GM23338 (cell line): Measurements from ENCODE around the gene ARHGEF2. TPM values are rescaled to one million over a fixed set of nuclear protein-coding genes. Genes with fewer than 3 reads are reported as not detected.

ENCODE experiments used
- ATAC-seq: fragments of 200-7000 bp; cut with Tn5 transposase; 3 replicates; pipeline ENCODE4 v1.9.1; 2020
- DNase-seq: peaks from one replicate; pipeline ENCODE4 v3.0.0-alpha.2; 2015; ENCODE audit warnings: low spot score
- H2AFZ ChIP-seq: fragments of 200-600 bp; sonication (generic); 2 replicates; pipeline ENCODE4 v1.8.0; 2016; ENCODE audit warnings: antibody characterized with exemption, mild to moderate bottlenecking, moderate library complexity
- H3F3A ChIP-seq: fragments of 200-600 bp; sonication (generic); replicated peaks from 2 replicates; pipeline ENCODE4 v1.8.0; 2017; ENCODE audit warnings: antibody characterized with exemption, mixed run types, low read depth
- H3K27ac ChIP-seq: fragments of 200-600 bp; sonication (generic); 2 replicates; pipeline ENCODE4 v1.6.1; 2016; ENCODE audit warnings: low read depth
- H3K27me3 ChIP-seq: fragments of 200-600 bp; sonication (generic); 2 replicates; pipeline ENCODE4 v1.8.0; 2016; ENCODE audit warnings: mild to moderate bottlenecking, mixed run types, moderate library complexity; ENCODE audit not compliant: insufficient read depth
- H3K36me3 ChIP-seq: fragments of 200-600 bp; sonication (generic); 2 replicates; pipeline ENCODE4 v1.8.0; 2016; ENCODE audit warnings: mild to moderate bottlenecking; ENCODE audit not compliant: insufficient read depth
- H3K4me1 ChIP-seq: fragments of 200-600 bp; sonication (generic); 2 replicates; pipeline ENCODE4 v1.8.0; 2016; ENCODE audit warnings: mild to moderate bottlenecking, moderate library complexity; ENCODE audit not compliant: insufficient read depth
- H3K4me2 ChIP-seq: fragments of 200-600 bp; sonication (generic); 2 replicates; pipeline ENCODE4 v1.7.1; 2017; ENCODE audit warnings: mixed run types
- H3K4me3 ChIP-seq: fragments of 200-600 bp; sonication (generic); 2 replicates; pipeline ENCODE4 v1.6.1; 2016; ENCODE audit warnings: mixed run types
- H3K79me2 ChIP-seq: fragments of 200-600 bp; sonication (generic); replicated peaks from 2 replicates; pipeline ENCODE4 v1.8.0; 2017; ENCODE audit warnings: mild to moderate bottlenecking; ENCODE audit not compliant: insufficient read depth
- H3K9me2 ChIP-seq: fragments of 200-600 bp; sonication (generic); 2 replicates; pipeline ENCODE4 v1.8.0; 2017; ENCODE audit not compliant: insufficient read depth
- H4K20me1 ChIP-seq: fragments of 200-600 bp; sonication (generic); replicated peaks from 2 replicates; pipeline ENCODE4 v1.8.0; 2017; ENCODE audit warnings: mild to moderate bottlenecking; ENCODE audit not compliant: insufficient read depth
- H3K27ac Mint-ChIP-seq: 2 replicates; pipeline ENCODE4 v1.8.0; 2020; ENCODE audit warnings: inconsistent platforms, mild to moderate bottlenecking, moderate library complexity, mixed read lengths
- H3K27me3 Mint-ChIP-seq: 3 replicates; pipeline ENCODE4 v1.8.0; 2022; ENCODE audit warnings: low read depth, mild to moderate bottlenecking, moderate library complexity, mixed read lengths, inconsistent platforms; ENCODE audit not compliant: insufficient read depth, poor library complexity
- H3K36me3 Mint-ChIP-seq: 3 replicates; pipeline ENCODE4 v1.8.0; 2021; ENCODE audit warnings: low read depth, mild to moderate bottlenecking, inconsistent platforms, moderate library complexity, mixed read lengths
- H3K4me1 Mint-ChIP-seq: 3 replicates; pipeline ENCODE4 v1.8.0; 2020; ENCODE audit warnings: mild to moderate bottlenecking, inconsistent platforms, mixed read lengths
- H3K4me3 Mint-ChIP-seq: 3 replicates; pipeline ENCODE4 v1.8.0; 2021; ENCODE audit warnings: moderate library complexity, mild to moderate bottlenecking, inconsistent platforms, mixed read lengths
- H3K9me3 Mint-ChIP-seq: 3 replicates; pipeline ENCODE4 v1.8.0; 2020; ENCODE audit warnings: moderate library complexity, mild to moderate bottlenecking, inconsistent platforms, mixed read lengths
- CREB1 ChIP-seq: fragments of 250-450 bp; sonication (Bioruptor Pico); IDR thresholded peaks from 2 replicates; pipeline ENCODE4 v1.5.0; 2020; ENCODE audit warnings: low read depth, mild to moderate bottlenecking, moderate library complexity
- ETS1 ChIP-seq: IDR thresholded peaks from 2 replicates; pipeline ENCODE4 v1.6.1; 2016; ENCODE audit warnings: antibody characterized with exemption
- EZH2 ChIP-seq: fragments of 200-600 bp; sonication (generic); IDR thresholded peaks from one replicate; pipeline ENCODE4 v1.8.0; 2017; ENCODE audit warnings: antibody characterized with exemption, mild to moderate bottlenecking, low read depth; ENCODE audit not compliant: unreplicated experiment
- JUNB ChIP-seq: IDR thresholded peaks from one replicate; pipeline ENCODE4 v1.6.1; 2016; ENCODE audit warnings: antibody characterized with exemption; ENCODE audit not compliant: unreplicated experiment
- POLR2AphosphoS5 ChIP-seq: IDR thresholded peaks from 2 replicates; pipeline ENCODE4 v1.6.1; 2016; ENCODE audit warnings: antibody characterized with exemption, low read depth
- STAT1 ChIP-seq: IDR thresholded peaks from one replicate; pipeline ENCODE4 v1.6.1; 2016; ENCODE audit warnings: antibody characterized with exemption; ENCODE audit not compliant: unreplicated experiment
- ZNF114 ChIP-seq: fragments of 250-450 bp; sonication (Bioruptor Pico); IDR thresholded peaks from 2 replicates; pipeline ENCODE4 v1.5.0; 2020; ENCODE audit warnings: mild to moderate bottlenecking, moderate library complexity
- ZNF331 ChIP-seq: fragments of 250-450 bp; sonication (Bioruptor Pico); IDR thresholded peaks from 2 replicates; pipeline ENCODE4 v1.5.0; 2020; ENCODE audit warnings: low read depth, mild to moderate bottlenecking, moderate library complexity
- polyA plus RNA-seq: library from polyadenylated mRNA; unstranded; fragments of >200 nt; fragmentation: Nextera tagmentation; extraction: Ambion mirVana; gene quantifications from 2 replicates; pipeline ENCODE4 v1.2.1, GENCODE V29; 2016
- total RNA-seq: library from RNA; depleted of rRNA; stranded (reverse); fragments of >200 nt; shearing (Covaris generic); gene quantifications from 2 replicates; pipeline ENCODE4 v1.2.3, GENCODE V29; 2014
- TF ChIP-seq, protein P1 (sequence below): fragments of 250-450 bp; sonication (Bioruptor Pico); IDR thresholded peaks from 2 replicates; pipeline ENCODE4 v1.5.0; 2020; ENCODE audit warnings: mild to moderate bottlenecking, moderate library complexity
- TF ChIP-seq, protein P2 (sequence below): IDR thresholded peaks from one replicate; pipeline ENCODE4 v1.6.1; 2018; ENCODE audit warnings: antibody characterized with exemption; ENCODE audit not compliant: unreplicated experiment
- TF ChIP-seq, protein P3 (sequence below), 2 experiments: fragments of 200-600 bp in 1 of 2; sonication (generic) in 1 of 2; conservative IDR thresholded peaks; 2 replicates each; pipeline versions ENCODE4 v1.5.1 to v1.6.1; 2016 to 2017; ENCODE audit warnings: antibody characterized with exemption in 2 of 2, low read depth in 2 of 2, mild to moderate bottlenecking in 2 of 2, moderate library complexity in 1 of 2

The ARHGEF2 gene
- total and polyA plus RNA-seq, 2 experiments from 2014 or later: 23.0 to 87.6 TPM

DNA sequence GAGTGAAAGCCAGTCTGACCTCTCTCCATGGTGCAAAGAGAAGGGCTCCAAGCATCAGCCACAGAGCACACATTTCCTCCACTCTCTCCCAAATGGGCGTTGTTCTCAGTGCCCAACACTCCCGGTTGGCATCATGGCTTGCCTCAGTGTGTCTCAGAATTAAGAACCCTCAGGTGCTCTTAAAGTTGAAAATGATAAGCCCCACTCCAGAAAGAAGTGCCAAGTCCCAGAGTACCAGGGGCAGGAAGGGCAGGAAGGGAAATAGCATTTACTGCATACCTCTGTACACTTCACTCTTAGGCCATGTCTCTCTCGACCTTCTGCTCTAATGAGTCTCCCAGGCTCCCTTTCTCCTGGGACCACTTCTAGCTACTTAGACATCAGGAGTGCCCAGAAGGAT is 15.2 kb upstream of the ARHGEF2 start (continued):
- TF ChIP-seq, protein P1, sequence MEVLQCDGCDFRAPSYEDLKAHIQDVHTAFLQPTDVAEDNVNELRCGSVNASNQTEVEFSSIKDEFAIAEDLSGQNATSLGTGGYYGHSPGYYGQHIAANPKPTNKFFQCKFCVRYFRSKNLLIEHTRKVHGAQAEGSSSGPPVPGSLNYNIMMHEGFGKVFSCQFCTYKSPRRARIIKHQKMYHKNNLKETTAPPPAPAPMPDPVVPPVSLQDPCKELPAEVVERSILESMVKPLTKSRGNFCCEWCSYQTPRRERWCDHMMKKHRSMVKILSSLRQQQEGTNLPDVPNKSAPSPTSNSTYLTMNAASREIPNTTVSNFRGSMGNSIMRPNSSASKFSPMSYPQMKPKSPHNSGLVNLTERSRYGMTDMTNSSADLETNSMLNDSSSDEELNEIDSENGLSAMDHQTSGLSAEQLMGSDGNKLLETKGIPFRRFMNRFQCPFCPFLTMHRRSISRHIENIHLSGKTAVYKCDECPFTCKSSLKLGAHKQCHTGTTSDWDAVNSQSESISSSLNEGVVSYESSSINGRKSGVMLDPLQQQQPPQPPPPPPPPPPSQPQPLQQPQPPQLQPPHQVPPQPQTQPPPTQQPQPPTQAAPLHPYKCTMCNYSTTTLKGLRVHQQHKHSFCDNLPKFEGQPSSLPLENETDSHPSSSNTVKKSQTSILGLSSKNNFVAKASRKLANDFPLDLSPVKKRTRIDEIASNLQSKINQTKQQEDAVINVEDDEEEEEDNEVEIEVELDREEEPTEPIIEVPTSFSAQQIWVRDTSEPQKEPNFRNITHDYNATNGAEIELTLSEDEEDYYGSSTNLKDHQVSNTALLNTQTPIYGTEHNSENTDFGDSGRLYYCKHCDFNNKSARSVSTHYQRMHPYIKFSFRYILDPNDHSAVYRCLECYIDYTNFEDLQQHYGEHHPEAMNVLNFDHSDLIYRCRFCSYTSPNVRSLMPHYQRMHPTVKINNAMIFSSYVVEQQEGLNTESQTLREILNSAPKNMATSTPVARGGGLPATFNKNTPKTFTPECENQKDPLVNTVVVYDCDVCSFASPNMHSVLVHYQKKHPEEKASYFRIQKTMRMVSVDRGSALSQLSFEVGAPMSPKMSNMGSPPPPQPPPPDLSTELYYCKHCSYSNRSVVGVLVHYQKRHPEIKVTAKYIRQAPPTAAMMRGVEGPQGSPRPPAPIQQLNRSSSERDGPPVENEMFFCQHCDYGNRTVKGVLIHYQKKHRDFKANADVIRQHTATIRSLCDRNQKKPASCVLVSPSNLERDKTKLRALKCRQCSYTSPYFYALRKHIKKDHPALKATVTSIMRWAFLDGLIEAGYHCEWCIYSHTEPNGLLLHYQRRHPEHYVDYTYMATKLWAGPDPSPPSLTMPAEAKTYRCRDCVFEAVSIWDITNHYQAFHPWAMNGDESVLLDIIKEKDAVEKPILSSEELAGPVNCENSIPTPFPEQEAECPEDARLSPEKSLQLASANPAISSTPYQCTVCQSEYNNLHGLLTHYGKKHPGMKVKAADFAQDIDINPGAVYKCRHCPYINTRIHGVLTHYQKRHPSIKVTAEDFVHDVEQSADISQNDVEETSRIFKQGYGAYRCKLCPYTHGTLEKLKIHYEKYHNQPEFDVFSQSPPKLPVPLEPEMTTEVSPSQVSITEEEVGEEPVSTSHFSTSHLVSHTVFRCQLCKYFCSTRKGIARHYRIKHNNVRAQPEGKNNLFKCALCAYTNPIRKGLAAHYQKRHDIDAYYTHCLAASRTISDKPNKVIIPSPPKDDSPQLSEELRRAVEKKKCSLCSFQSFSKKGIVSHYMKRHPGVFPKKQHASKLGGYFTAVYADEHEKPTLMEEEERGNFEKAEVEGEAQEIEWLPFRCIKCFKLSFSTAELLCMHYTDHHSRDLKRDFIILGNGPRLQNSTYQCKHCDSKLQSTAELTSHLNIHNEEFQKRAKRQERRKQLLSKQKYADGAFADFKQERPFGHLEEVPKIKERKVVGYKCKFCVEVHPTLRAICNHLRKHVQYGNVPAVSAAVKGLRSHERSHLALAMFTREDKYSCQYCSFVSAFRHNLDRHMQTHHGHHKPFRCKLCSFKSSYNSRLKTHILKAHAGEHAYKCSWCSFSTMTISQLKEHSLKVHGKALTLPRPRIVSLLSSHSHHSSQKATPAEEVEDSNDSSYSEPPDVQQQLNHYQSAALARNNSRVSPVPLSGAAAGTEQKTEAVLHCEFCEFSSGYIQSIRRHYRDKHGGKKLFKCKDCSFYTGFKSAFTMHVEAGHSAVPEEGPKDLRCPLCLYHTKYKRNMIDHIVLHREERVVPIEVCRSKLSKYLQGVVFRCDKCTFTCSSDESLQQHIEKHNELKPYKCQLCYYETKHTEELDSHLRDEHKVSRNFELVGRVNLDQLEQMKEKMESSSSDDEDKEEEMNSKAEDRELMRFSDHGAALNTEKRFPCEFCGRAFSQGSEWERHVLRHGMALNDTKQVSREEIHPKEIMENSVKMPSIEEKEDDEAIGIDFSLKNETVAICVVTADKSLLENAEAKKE (CRISPR knock-in tag): no peak
- no peak for TF ChIP-seq STAT1

- H4K20me1 ChIP-seq: no peaks in the 10 kb centered on the region
- H3F3A ChIP-seq: peaks cover 6% of the 10 kb centered on the region; the same call in 1 of the 2 replicates
- no peak overlapping the region for H2AFZ ChIP-seq
- no peak overlapping the region for H3K27ac ChIP-seq
- no peak for ATAC-seq
- H3K36me3 Mint-ChIP-seq: no peaks in the 10 kb centered on the region; the same call in 2 of the 3 replicates
- H3K9me2 ChIP-seq: no peaks in the 10 kb centered on the region
- DNase-seq: no peak
- peaks cover 23% of the 10 kb centered on the region for H3K4me1 Mint-ChIP-seq
- H3K4me2 ChIP-seq: no peak overlapping the region
- TF ChIP-seq ZNF114 (CRISPR knock-in tag): no peak
- no peak for TF ChIP-seq EZH2
- no peak for TF ChIP-seq JUNB
- TF ChIP-seq ZNF331 (CRISPR knock-in tag): no peak
- TF ChIP-seq ETS1: no peak
- no peak for TF ChIP-seq CREB1 (CRISPR knock-in tag)
- TF ChIP-seq STAT1: no peak
- TF ChIP-seq POLR2AphosphoS5: no peak
- TF ChIP-seq, protein P2, sequence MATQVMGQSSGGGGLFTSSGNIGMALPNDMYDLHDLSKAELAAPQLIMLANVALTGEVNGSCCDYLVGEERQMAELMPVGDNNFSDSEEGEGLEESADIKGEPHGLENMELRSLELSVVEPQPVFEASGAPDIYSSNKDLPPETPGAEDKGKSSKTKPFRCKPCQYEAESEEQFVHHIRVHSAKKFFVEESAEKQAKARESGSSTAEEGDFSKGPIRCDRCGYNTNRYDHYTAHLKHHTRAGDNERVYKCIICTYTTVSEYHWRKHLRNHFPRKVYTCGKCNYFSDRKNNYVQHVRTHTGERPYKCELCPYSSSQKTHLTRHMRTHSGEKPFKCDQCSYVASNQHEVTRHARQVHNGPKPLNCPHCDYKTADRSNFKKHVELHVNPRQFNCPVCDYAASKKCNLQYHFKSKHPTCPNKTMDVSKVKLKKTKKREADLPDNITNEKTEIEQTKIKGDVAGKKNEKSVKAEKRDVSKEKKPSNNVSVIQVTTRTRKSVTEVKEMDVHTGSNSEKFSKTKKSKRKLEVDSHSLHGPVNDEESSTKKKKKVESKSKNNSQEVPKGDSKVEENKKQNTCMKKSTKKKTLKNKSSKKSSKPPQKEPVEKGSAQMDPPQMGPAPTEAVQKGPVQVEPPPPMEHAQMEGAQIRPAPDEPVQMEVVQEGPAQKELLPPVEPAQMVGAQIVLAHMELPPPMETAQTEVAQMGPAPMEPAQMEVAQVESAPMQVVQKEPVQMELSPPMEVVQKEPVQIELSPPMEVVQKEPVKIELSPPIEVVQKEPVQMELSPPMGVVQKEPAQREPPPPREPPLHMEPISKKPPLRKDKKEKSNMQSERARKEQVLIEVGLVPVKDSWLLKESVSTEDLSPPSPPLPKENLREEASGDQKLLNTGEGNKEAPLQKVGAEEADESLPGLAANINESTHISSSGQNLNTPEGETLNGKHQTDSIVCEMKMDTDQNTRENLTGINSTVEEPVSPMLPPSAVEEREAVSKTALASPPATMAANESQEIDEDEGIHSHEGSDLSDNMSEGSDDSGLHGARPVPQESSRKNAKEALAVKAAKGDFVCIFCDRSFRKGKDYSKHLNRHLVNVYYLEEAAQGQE: no peak
- TF ChIP-seq, protein P3, sequence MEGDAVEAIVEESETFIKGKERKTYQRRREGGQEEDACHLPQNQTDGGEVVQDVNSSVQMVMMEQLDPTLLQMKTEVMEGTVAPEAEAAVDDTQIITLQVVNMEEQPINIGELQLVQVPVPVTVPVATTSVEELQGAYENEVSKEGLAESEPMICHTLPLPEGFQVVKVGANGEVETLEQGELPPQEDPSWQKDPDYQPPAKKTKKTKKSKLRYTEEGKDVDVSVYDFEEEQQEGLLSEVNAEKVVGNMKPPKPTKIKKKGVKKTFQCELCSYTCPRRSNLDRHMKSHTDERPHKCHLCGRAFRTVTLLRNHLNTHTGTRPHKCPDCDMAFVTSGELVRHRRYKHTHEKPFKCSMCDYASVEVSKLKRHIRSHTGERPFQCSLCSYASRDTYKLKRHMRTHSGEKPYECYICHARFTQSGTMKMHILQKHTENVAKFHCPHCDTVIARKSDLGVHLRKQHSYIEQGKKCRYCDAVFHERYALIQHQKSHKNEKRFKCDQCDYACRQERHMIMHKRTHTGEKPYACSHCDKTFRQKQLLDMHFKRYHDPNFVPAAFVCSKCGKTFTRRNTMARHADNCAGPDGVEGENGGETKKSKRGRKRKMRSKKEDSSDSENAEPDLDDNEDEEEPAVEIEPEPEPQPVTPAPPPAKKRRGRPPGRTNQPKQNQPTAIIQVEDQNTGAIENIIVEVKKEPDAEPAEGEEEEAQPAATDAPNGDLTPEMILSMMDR (conservative IDR thresholded peaks at IDR 0.05; ENCODE audit: low read depth in 2 of 2): no peak
- no peak overlapping the region for H3K27ac Mint-ChIP-seq
- H3K27me3 ChIP-seq: no peaks in the 10 kb centered on the region
- no peak overlapping the region for H3K4me3 ChIP-seq
- H3K4me1 ChIP-seq: peaks cover 5% of the 10 kb centered on the region; the same call in 1 of the 2 replicates
- H3K27me3 Mint-ChIP-seq: peaks cover 10% of the 10 kb centered on the region
- no peak overlapping the region for H3K4me3 Mint-ChIP-seq
- H3K79me2 ChIP-seq: no peaks in the 10 kb centered on the region
- H3K9me3 Mint-ChIP-seq: peaks cover 5% of the 10 kb centered on the region; the same call in 2 of the 3 replicates
- H3K36me3 ChIP-seq: no peaks in the 10 kb centered on the region
Measured at GRCh38 chr1:155990005-155990739, 11.8 kb upstream of the ARHGEF2 start.
